Hepatocyte (in vitro differentiated cells): ENCODE data around the gene TMEM196. TPM values are rescaled to one million over a fixed set of nuclear protein-coding genes. Genes with fewer than 3 reads are reported as not detected.

ENCODE experiments used
- DNase-seq: peaks from one replicate; pipeline ENCODE4 v3.0.0-alpha.2; 2016; ENCODE audit warnings: low spot score
- H2AFZ ChIP-seq: fragments of 200-600 bp; sonication (generic); 2 replicates; pipeline ENCODE4 v1.6.0; 2016; ENCODE audit warnings: antibody characterized with exemption, mild to moderate bottlenecking
- H3K27ac ChIP-seq: fragments of 200-600 bp; sonication (generic); 2 replicates; pipeline ENCODE4 v1.5.1; 2016; ENCODE audit warnings: mild to moderate bottlenecking
- H3K27me3 ChIP-seq: fragments of 200-600 bp; sonication (generic); 2 replicates; pipeline ENCODE4 v1.6.1; 2016
- H3K36me3 ChIP-seq: fragments of 200-600 bp; sonication (generic); replicated peaks from 2 replicates; pipeline ENCODE4 v1.5.1; 2016; ENCODE audit warnings: low read depth; ENCODE audit not compliant: insufficient read depth
- H3K4me1 ChIP-seq: fragments of 200-600 bp; sonication (generic); 2 replicates; pipeline ENCODE4 v1.5.1; 2016; ENCODE audit warnings: mild to moderate bottlenecking, moderate library complexity; ENCODE audit not compliant: insufficient read depth
- H3K4me2 ChIP-seq: fragments of 200-600 bp; sonication (generic); 2 replicates; pipeline ENCODE4 v1.6.0; 2016
- H3K4me3 ChIP-seq: fragments of 200-600 bp; sonication (generic); 2 replicates; pipeline ENCODE4 v1.5.1; 2016; ENCODE audit warnings: mild to moderate bottlenecking
- H3K79me2 ChIP-seq: fragments of 200-600 bp; sonication (generic); 2 replicates; pipeline ENCODE4 v1.6.0; 2017; ENCODE audit warnings: mild to moderate bottlenecking
- H3K9me2 ChIP-seq: fragments of 200-600 bp; sonication (generic); replicated peaks from 2 replicates; pipeline ENCODE4 v1.6.0; 2017; ENCODE audit warnings: mild to moderate bottlenecking; ENCODE audit not compliant: insufficient read depth
- H3K9me3 ChIP-seq: fragments of 200-600 bp; sonication (generic); 2 replicates; pipeline ENCODE4 v1.5.1; 2016; ENCODE audit warnings: low read depth, mild to moderate bottlenecking
- H4K20me1 ChIP-seq: fragments of 200-600 bp; sonication (generic); 2 replicates; pipeline ENCODE4 v1.6.0; 2016; ENCODE audit warnings: mild to moderate bottlenecking; ENCODE audit not compliant: insufficient read depth, poor library complexity, severe bottlenecking
- EZH2 ChIP-seq: fragments of 200-600 bp; sonication (generic); IDR thresholded peaks from 2 replicates; pipeline ENCODE4 v1.6.1; 2016; ENCODE audit warnings: antibody characterized with exemption, mild to moderate bottlenecking, borderline replicate concordance
- EZH2phosphoT487 ChIP-seq: fragments of 200-600 bp; sonication (generic); IDR thresholded peaks from one replicate; pipeline ENCODE4 v1.6.1; 2018; ENCODE audit warnings: antibody characterized with exemption, mild to moderate bottlenecking, low read depth, moderate library complexity; ENCODE audit not compliant: unreplicated experiment, severe bottlenecking
- WGBS: methylation state at CpG from one replicate; pipeline ENCODE4 v1.1.6; 2016; ENCODE audit warnings: low lambda C conversion rate; ENCODE audit errors: missing lambda C conversion rate; 5-methylcytosine and 5-hydroxymethylcytosine counted together
- microRNA-seq: library from miRNA; unstranded; fragments of <30 nt; microRNA quantifications from one replicate; pipeline ENCODE4, GENCODE V29; 2017
- polyA plus RNA-seq: library from polyadenylated mRNA; unstranded; fragments of >200 nt; fragmentation: Nextera tagmentation; extraction: Ambion mirVana; gene quantifications from 2 replicates; pipeline ENCODE4 v1.2.1, GENCODE V29; 2016
- small RNA-seq: library from RNA; depleted of rRNA; stranded (forward); fragments of <200 nt; gene quantifications from one replicate; pipeline ENCODE3, GENCODE V24; 2014
- total RNA-seq: library from RNA; depleted of rRNA; stranded (reverse); fragments of >200 nt; gene quantifications from 2 replicates; pipeline ENCODE4 v1.2.3, GENCODE V29; 2014
- TF ChIP-seq, protein P1 (sequence below): fragments of 200-600 bp; sonication (generic); IDR thresholded peaks from 2 replicates; pipeline ENCODE4 v1.5.1; 2016; ENCODE audit warnings: antibody characterized with exemption, mild to moderate bottlenecking; ENCODE audit not compliant: poor library complexity

TMEM196 gene
- total and polyA plus RNA-seq, 2 experiments from 2014 or later = 0.17 TPM; not detected in 1

DNA sequence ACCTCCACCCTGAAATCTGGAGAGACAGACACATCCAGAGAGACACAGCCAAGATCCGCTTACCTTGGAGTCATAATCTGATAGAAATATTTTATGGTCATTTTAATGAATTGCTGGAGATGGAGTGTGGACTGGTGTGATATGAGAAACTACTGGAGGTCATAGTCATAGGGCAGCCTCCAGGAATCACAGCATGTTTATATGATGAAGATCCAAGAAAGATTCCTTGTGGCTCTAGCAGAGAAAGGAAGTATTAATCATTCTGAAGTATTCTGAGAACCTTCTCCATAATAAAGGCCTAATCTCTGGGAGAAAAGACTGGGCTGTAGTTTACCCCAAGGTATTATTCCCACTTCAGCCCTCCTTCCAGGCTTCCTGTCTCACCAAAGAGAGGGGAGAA, 102.6 kb downstream of the TMEM196 start:
- TF ChIP-seq, protein P1, sequence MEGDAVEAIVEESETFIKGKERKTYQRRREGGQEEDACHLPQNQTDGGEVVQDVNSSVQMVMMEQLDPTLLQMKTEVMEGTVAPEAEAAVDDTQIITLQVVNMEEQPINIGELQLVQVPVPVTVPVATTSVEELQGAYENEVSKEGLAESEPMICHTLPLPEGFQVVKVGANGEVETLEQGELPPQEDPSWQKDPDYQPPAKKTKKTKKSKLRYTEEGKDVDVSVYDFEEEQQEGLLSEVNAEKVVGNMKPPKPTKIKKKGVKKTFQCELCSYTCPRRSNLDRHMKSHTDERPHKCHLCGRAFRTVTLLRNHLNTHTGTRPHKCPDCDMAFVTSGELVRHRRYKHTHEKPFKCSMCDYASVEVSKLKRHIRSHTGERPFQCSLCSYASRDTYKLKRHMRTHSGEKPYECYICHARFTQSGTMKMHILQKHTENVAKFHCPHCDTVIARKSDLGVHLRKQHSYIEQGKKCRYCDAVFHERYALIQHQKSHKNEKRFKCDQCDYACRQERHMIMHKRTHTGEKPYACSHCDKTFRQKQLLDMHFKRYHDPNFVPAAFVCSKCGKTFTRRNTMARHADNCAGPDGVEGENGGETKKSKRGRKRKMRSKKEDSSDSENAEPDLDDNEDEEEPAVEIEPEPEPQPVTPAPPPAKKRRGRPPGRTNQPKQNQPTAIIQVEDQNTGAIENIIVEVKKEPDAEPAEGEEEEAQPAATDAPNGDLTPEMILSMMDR = no peak
- TF ChIP-seq EZH2 = no peak
- no peak for TF ChIP-seq EZH2phosphoT487
- no peaks in the 10 kb centered on the region for H4K20me1 ChIP-seq
- DNase-seq = no peak
- H3K79me2 ChIP-seq = no peaks in the 10 kb centered on the region
- no peaks in the 10 kb centered on the region for H3K27me3 ChIP-seq
- H3K27ac ChIP-seq = no peak overlapping the region
- H3K4me2 ChIP-seq = no peak overlapping the region
- no peaks in the 10 kb centered on the region for H3K9me2 ChIP-seq
- H2AFZ ChIP-seq = no peak overlapping the region
- H3K4me1 ChIP-seq = no peaks in the 10 kb centered on the region
- no peaks in the 10 kb centered on the region for H3K36me3 ChIP-seq
- H3K4me3 ChIP-seq = no peak overlapping the region
- H3K9me3 ChIP-seq = no peaks in the 10 kb centered on the region
- WGBS = 93% methylated on average over 1 of the region's 1 CpG

Small RNA genes within 50 kb of the gene (microRNA-seq; reads per million reads assigned to microRNA genes)
- gene MIR3146 = not detected

Small RNA genes within 50 kb of the gene (small RNA-seq; reads per million reads assigned to genes)
- not detected for gene MIR3146

Other genes with a start within 250 kb of the TMEM196 start
- 14.4 and 18.8 TPM in 2 replicates for gene POLR1F, start 64.6 kb downstream of the TMEM196 start, total RNA-seq
- 17.2 and 19.3 TPM in 2 replicates for gene POLR1F, start 64.6 kb downstream of the TMEM196 start, polyA plus RNA-seq